ENCODE data around the gene CACNG3.
"Not testable (repeated sequence)": the region's sequence is repeated elsewhere in the genome, so short reads cannot be mapped to it uniquely, and the experiment has no call there.

CACNG3 gene

GRCh38 chr16:24279982-24280515 is 23.9 kb downstream of the CACNG3 start:
- no peak for DNase-seq (ENCODE audit: low spot score)

- no peak for DNase-seq (ENCODE audit: low spot score)
Observed at GRCh38 chr16:24281466-24281865, 25.3 kb downstream of the CACNG3 start.

- no peak for DNase-seq (ENCODE audit: low spot score)
Observed at GRCh38 chr16:24282141-24282540, 26.0 kb downstream of the CACNG3 start.

DNA sequence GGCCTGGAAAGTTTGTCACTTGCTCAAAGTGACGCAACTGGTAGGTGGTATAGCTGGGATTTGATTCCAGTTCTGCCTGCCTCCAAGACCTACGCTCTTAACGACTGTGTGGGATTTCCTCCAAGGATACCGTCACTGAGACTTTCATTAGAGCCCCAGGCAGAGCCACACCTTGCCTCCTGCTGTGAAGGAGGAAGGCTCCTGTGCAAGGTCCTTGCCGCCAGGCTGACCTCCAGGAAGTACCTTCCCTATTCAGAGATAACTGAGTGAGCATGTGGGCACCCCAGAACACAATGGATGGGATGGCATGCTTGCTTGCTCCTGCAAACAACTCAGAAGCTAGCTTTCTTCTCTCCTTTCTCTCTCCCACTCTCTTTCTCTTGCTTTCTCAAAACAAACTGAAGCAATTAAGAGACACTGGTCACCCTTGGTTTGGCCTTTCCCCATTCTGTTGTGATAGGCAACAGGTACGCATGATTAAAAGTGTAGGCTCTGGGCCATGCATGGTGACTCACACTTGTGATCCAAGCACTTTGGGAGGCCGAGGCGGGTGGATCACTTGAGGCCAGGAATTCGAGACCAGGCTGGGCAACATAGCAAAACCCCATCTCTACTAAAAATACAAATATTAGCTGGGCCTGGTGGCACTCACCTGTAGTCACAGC is 30.7 kb downstream of the CACNG3 start:
- DNase-seq (ENCODE audit: low spot score), result no peak

DNA sequence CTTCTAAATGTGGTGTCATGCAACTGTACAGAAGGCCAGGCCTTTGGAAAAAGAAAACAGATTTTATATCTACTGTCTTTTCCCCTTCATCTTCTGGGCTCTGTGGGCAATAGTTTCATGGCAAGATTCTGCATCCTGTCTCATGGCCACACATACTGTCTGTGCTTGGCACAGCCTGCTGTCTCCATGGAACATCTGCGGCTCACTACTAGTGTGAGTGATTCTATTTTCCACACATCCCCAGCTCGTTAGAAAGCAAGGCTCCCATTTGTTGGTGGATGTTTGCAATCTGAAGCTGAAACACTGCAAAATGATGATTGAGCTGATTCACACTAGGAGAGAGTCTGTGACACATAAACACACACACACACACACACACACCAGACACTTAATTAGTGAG is 32.4 kb downstream of the CACNG3 start:
- no peak for DNase-seq (ENCODE audit: low spot score)

DNA sequence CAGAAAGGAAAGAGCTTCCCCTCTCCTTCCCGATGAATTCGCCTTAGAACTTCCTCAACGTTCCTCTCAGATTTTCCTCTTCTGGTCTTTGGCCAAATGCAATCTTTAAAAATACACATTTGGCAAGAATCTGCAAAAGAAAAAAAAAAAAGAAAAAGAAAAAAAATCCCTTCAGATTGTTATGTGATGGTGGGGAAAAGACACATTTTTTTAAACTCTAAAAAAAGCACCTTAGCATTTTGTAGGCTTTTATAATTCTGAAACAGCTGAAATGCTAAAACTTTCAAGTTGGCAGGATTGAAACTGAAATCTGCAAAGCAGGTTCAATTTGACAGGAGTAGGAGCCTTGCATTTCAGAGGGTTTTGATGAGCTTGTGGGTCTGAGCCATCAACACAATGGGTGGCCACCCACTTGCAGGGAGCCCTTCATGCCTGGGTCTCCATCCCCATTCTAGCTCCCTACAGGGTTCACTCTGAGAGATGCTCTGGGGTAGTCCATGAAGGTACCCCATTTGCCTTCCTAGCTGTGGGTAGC is 33.1 kb downstream of the CACNG3 start:
- no peak for DNase-seq (ENCODE audit: low spot score)

GRCh38 chr16:24291932-24292331 is 35.8 kb downstream of the CACNG3 start:
- DNase-seq (ENCODE audit: low spot score), result no peak

GRCh38 chr16:24294131-24294530 is 38.0 kb downstream of the CACNG3 start:
- no peak for DNase-seq (ENCODE audit: low spot score)

- DNase-seq (ENCODE audit: low spot score), result no peak
Observed at GRCh38 chr16:24297375-24297774, 41.2 kb downstream of the CACNG3 start.

GRCh38 chr16:24298548-24299167 is 42.5 kb downstream of the CACNG3 start:
- no peak for DNase-seq (ENCODE audit: low spot score)

DNA sequence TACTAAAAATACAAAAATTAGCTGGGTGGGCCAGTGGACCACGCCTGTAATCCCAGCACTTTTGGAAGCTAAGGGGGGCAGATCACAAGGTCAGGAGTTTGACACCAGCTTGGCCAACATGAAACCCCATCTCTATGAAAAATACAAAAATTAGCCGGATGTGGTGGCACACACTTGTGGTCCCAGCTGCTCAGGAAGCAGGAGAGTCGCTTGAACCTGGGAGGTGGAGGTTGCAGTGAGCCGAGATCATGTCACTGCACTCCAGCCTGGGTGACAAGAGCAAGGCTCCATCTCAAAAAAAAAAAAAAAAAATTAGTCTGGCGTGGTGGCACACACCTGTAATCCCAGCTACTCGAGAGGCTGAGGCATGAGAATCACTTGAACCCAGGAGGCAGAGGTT is 44.6 kb downstream of the CACNG3 start:
- not testable (repeated sequence) for DNase-seq (ENCODE audit: low spot score)

DNA sequence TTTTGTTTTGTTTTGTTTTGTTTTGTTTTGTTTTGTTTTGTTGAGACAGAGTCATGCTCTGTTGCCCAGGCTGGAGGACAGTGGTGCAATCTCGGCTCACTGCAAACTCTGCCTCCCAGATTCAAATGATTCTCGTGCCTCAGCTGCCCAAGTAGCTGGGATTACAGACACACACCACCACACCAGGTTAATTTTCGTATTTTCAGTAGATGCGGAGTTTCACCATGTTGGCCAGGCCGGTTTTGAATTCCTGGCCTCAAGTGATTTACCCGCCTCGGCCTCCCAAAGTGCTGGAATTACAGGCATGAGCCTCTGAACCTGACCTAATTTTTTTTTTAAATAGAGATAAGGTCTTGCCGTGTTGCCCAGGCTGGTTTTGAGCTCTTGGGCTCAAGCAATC is 46.5 kb downstream of the CACNG3 start:
- no peak for DNase-seq (ENCODE audit: low spot score)

- DNase-seq (ENCODE audit: low spot score), result no peak
Observed at GRCh38 chr16:24308200-24308599, 52.1 kb downstream of the CACNG3 start.

DNA sequence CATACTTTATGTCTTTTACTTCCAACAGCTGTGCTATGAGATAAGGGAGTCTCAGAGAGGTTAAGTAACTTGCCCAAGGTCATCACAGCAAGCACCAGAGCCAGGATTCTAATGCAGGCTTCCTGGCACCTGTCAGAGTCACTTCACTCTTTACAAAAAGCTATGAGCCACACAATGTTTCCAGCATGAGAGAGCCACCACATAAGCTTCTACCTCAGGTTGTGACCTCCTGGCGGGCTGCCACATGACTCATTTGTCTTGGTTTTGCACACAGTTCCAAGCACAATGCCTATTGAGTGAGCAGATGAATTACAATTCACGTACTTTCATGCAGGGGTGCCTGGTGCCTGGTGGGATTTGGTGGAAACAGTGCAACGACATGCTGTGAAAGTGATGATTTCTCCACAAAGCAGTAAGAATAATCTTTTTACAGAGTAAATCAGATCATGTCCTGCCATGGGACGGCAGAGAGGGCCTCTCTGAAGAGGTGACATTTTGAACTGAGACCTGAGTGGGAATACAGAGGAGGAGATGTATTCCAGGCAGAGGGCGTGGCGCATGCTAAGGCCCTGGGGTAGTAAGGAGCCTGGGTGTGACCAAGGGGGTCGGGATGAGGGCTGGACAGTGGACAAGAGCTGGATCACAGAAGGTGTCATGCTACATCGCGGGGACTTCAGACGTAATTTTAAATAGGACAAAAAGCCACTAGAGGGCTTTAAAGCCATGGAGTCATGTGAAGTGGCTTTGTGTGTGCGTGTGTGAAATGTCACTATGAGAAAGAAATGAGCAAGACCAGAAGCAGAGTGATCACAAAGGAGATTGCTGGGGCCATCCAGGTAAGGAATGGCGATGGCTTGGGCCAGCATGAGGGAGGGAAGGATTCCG is 53.4 kb downstream of the CACNG3 start:
- DNase-seq (ENCODE audit: low spot score), result no peak

GRCh38 chr16:24315343-24315742 is 59.2 kb downstream of the CACNG3 start:
- DNase-seq (ENCODE audit: low spot score), result no peak

GRCh38 chr16:24318680-24319079 is 62.5 kb downstream of the CACNG3 start:
- DNase-seq (ENCODE audit: low spot score), result no peak

DNA sequence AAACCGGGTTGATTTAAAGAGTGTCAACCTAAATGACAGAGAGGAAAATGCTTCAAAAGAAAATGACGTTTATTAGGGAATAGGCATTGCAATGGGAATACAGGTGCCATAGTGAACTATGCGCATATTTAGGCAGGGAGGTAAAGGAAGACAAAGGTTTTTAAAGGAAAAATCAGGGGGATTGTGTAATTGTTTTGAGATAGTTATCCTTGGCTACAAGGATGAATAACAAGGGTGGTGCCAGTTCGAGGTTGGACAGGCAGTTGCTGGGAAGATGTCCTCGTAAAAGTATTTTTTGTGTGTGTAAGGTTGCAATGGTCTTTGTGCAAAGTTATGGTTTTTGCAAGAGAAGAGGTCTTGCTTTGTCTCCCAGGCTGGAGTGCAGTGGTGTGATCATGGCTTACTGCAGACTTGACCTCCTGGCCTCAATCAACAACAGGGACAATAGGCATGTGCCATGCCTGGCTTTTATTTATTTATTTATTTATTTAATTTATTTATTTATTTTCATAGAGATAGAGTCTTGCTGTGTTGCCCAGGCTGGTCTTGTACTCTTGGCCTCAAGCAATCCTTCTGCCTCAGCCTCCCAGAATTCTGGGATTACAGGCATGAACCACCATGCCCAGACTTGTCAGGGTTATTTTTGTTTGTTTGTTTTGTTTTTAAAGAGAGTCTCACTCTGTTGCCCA is 63.1 kb downstream of the CACNG3 start:
- DNase-seq (ENCODE audit: low spot score), result no peak

DNA sequence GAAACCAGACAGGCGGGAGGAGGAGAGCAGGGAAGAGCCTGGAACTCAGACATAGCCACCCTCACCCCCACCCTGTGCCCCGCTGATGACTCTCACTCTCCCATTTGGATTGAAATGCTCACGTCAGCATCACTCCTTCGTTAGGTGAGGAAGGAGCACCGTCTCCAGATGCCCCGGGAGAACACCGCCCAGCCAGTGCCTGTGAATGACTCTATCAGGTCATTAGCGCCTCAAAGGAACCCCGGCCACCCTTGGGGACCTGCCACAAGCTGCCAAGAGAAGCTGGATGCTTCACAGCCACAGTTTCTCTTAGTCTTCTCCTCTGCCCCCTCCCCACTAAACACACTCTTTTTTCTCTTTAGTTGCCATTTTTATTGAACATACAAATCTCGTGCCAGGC is 66.0 kb downstream of the CACNG3 start:
- DNase-seq (ENCODE audit: low spot score), result no peak

- no peak for DNase-seq (ENCODE audit: low spot score)
Observed at GRCh38 chr16:24324421-24324820, 68.3 kb downstream of the CACNG3 start.

DNA sequence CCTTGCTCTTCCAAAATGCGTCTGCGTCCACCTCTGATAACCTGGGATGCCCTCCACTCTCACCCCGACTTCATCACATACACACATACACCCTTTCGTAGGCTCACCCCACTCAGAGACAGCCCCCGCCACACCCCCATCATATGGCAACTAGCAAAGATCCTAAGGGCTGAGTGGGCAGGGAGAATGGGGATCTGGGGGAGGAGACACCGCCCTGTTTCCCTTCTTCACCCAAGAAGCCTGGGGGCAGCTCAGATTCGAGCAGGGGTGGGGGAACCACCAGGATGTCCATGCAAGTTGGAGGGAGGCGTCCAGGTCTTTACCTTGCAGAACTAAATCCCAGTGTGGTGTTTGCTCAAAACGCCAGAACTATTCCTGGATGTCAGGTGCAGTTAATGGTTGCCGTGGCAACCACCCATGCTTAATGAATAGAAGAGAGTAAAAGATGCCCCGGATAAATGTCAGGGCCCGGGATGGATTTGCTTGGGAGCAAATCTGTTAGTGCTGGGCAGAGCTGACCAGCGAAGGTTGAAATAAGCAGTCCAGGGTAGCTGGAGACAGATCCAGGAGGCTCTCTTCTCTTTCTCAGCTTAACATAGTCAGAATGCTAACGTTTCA is 72.8 kb downstream of the CACNG3 start:
- no peak for DNase-seq (ENCODE audit: low spot score)

- DNase-seq (ENCODE audit: low spot score), result no peak
Observed at GRCh38 chr16:24332178-24332577, 76.0 kb downstream of the CACNG3 start.
